K562 (cell line): Measurements from ENCODE around the gene APCDD1L. TPM values are rescaled to one million over a fixed set of nuclear protein-coding genes. Genes with fewer than 3 reads are reported as not detected.
A peak's percentile ranks its signal among the peaks of the same experiment; 100 is the strongest.

Source experiments
- ARID4B ChIP-seq: sonication (generic); formaldehyde crosslinking; IDR thresholded peaks from 2 replicates; pipeline ENCODE4 v1.8.0; 2022; ENCODE audit warnings: mild to moderate bottlenecking, missing genetic modification reagents
- ATF3 ChIP-seq, 2 experiments: fragments of 450-650 bp in 1 of 2; sonication (generic) in 1 of 2; formaldehyde crosslinking in 1 of 2; IDR thresholded peaks in 1 of 2; conservative IDR thresholded peaks in 1 of 2; 2 replicates each; pipeline versions ENCODE4 v1.6.1 to v1.8.1; 2016 to 2023; ENCODE audit warnings: mild to moderate bottlenecking in 2 of 2, moderate library complexity in 2 of 2, inconsistent platforms in 1 of 2, missing genetic modification reagents in 1 of 2
- BCL6 ChIP-seq: fragments of 250-450 bp; sonication (Bioruptor Pico); IDR thresholded peaks from 2 replicates; pipeline ENCODE4 v1.4.0; 2020
- BDP1 ChIP-seq: IDR thresholded peaks from 3 replicates; pipeline ENCODE4 v1.6.1; 2011; ENCODE audit not compliant: insufficient read length, insufficient read depth
- CEBPG ChIP-seq, 3 experiments: fragments of 200-800 bp in 1 of 3; sonication (Bioruptor generic) in 1 of 3; sonication (generic) in 1 of 3; formaldehyde crosslinking in 1 of 3; IDR thresholded peaks in 2 of 3; conservative IDR thresholded peaks in 1 of 3; 2 replicates each; pipeline versions ENCODE4 v1.6.1 to v1.8.0; 2016 to 2022; ENCODE audit warnings: missing compliant biosample characterization in 2 of 3, missing genetic modification characterization in 2 of 3, mild to moderate bottlenecking in 1 of 3, missing genetic modification reagents in 1 of 3
- DMBX1 ChIP-seq: fragments of 250-450 bp; sonication (Bioruptor Pico); IDR thresholded peaks from 2 replicates; pipeline ENCODE4 v1.8.0; 2022; ENCODE audit warnings: inconsistent platforms, mild to moderate bottlenecking, moderate library complexity, borderline replicate concordance
- EP300 ChIP-seq: IDR thresholded peaks from 2 replicates; pipeline ENCODE4 v1.6.1; 2012; ENCODE audit warnings: low read length, improper control_type of control experiment
- GATAD2A ChIP-seq: fragments of 450-650 bp; IDR thresholded peaks from 2 replicates; pipeline ENCODE4 v1.6.1; 2017
- PATZ1 ChIP-seq: fragments of 250-450 bp; sonication (Bioruptor Pico); IDR thresholded peaks from 2 replicates; pipeline ENCODE4 v1.5.0; 2020; ENCODE audit warnings: mild to moderate bottlenecking, borderline replicate concordance
- ZBTB26 ChIP-seq: fragments of 450-650 bp; formaldehyde crosslinking; IDR thresholded peaks from 2 replicates; pipeline ENCODE4 v1.4.0; 2022; ENCODE audit warnings: missing genetic modification characterization
- ZMIZ1 ChIP-seq, 2 experiments: fragments of 150-350 bp in 1 of 2; IDR thresholded peaks; 2 replicates each; pipeline ENCODE4 v1.6.1; 2012 to 2016; ENCODE audit warnings: low read depth in 2 of 2, low read length in 2 of 2, mild to moderate bottlenecking in 1 of 2, moderate library complexity in 1 of 2
- ZNF589 ChIP-seq: fragments of 200-800 bp; sonication (Bioruptor generic); IDR thresholded peaks from 2 replicates; pipeline ENCODE4 v1.6.1; 2016; ENCODE audit warnings: low read depth, missing genetic modification characterization, missing compliant biosample characterization
- polyA plus RNA-seq, 8 experiments: library from polyadenylated mRNA; depleted of rRNA in 4 of 8; stranded (reverse) in 5 of 8; unstranded in 3 of 8; fragments of >200 nt; fragmentation: Nextera tagmentation in 2 of 8; fragmentation: Illumina TruSeq in 1 of 8; extraction: Ambion mirVana in 2 of 8; extraction: Trizol in 1 of 8; gene quantifications; 2 replicates each; pipeline versions ENCODE4 v1.2.1 to v1.2.3, GENCODE V29; 2011 to 2014; ENCODE audit warnings: inconsistent platforms in 1 of 8, missing spikeins in 1 of 8
- total RNA-seq, 7 experiments: library from RNA; depleted of rRNA in 6 of 7; stranded (reverse); fragments of >200 nt in 6 of 7; fragmentation: Illumina TruSeq in 2 of 7; extraction: Trizol in 2 of 7; gene quantifications; 2 replicates each; pipeline versions ENCODE4 v1.2.1 to v1.2.3, GENCODE V29; 2011 to 2021; ENCODE audit warnings: low replicate concordance in 1 of 7

Gene APCDD1L
- total and polyA plus RNA-seq, 9 of the 15 experiments (the other 6 are each of a cell fraction or from before 2014, with no cell fraction given): not detected

- TF ChIP-seq ZMIZ1 (IDR thresholded peaks at IDR 0.05; ENCODE audit: low read depth in 2 of 2, low read length in 2 of 2) (no peak), EP300 (peak; percentile 19; the same call in 1 of the 2 replicates), ARID4B (no peak), PATZ1 (CRISPR knock-in tag) (no peak), GATAD2A (no peak), ZNF589 (no peak), DMBX1 (CRISPR knock-in tag) (peak; percentile 22; the same call in 1 of the 2 replicates), CEBPG (CRISPR knock-in tag; IDR thresholded peaks at IDR 0.05) (no peak; the same call in 1 of the 2 replicates), CEBPG (tag; conservative IDR thresholded peaks at IDR 0.05 in 1 of 2, IDR thresholded peaks at IDR 0.05 in 1 of 2) (peak in 1 of 2 experiments; percentile 76; a peak in 2 of 4 replicates), BDP1 (no peak), BCL6 (CRISPR knock-in tag) (no peak), ZBTB26 (no peak), ATF3 (IDR thresholded peaks at IDR 0.05) (peak; percentile 80), ATF3 (CRISPR knock-in tag; conservative IDR thresholded peaks at IDR 0.05) (no peak)
Measured at GRCh38 chr20:58420798-58421496, 94.3 kb downstream of the APCDD1L start (continued).
